Measurements from ENCODE around the gene GRK4. TPM values are rescaled to one million over a fixed set of nuclear protein-coding genes. Genes with fewer than 3 reads are reported as not detected.

GRK4 gene
- total RNA-seq, 1 donor from 2014 or later: 6.7 TPM

GRCh38 chr4:2996415-2996814 lies 33.0 kb downstream of the GRK4 start:
- Histone ChIP-seq H3K36me3 (ENCODE audit: insufficient read depth, low read length) (no peaks in the 10 kb centered on the region), H3K4me1 (ENCODE audit: insufficient read depth, low read length) (no peaks in the 10 kb centered on the region)

DNA sequence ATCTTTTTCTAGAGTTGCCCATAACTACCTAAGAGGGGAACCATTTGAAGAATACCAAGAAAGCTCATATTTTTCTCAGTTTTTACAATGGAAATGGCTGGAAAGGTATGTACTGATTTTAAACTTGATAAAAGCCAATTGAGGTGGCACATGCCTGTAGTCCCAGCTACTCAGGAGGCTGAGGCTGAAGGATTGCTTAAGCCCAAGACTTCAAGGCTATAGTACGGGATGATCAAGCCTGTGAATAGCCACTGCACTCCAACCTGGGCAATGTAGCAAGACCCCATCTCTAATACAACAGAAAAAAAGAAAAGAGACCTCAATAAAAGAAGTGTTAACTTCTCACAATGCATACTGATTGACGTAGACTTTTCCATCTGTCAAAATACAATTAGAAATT lies 44.4 kb downstream of the GRK4 start:
- TF ChIP-seq EZH2 (IDR thresholded peaks at IDR 0.05; ENCODE audit: insufficient read depth, low read length): no peak
- DNase-seq (ENCODE audit: low read depth) (no peak), FAIRE-seq (no peak)
- Histone ChIP-seq H3K27me3 (ENCODE audit: insufficient read depth, low read length) (no peaks in the 10 kb centered on the region), H3K4me3 (ENCODE audit: insufficient read depth, low read depth, low read length) (no peak overlapping the region), H3K27ac (ENCODE audit: low read depth, low read length) (no peak overlapping the region), H3K9me3 (ENCODE audit: insufficient read depth, low read depth, low read length) (no peaks in the 10 kb centered on the region), H3K79me2 (ENCODE audit: insufficient read depth, low read length) (no peaks in the 10 kb centered on the region), H3K9ac (ENCODE audit: low read length) (no peak overlapping the region), H3K4me2 (ENCODE audit: low read length) (no peak overlapping the region), H3K36me3 (ENCODE audit: insufficient read depth, low read length) (no peaks in the 10 kb centered on the region), H2AFZ (ENCODE audit: low read depth, low read length) (no peak overlapping the region), H3K4me1 (ENCODE audit: insufficient read depth, low read length) (peaks cover 6% of the 10 kb centered on the region), H4K20me1 (ENCODE audit: insufficient read depth, low read length) (no peaks in the 10 kb centered on the region)
- Mint-ChIP-seq H3K9me3 (ENCODE audit: unreplicated experiment) (no peaks in the 10 kb centered on the region), H3K27me3 (ENCODE audit: low read depth, unreplicated experiment) (peaks cover 6% of the 10 kb centered on the region), H3K27ac (ENCODE audit: unreplicated experiment) (no peak overlapping the region), H3K36me3 (ENCODE audit: low read depth, unreplicated experiment) (peaks cover 3% of the 10 kb centered on the region), H3K4me1 (ENCODE audit: low read depth, unreplicated experiment) (peaks cover 7% of the 10 kb centered on the region), H3K4me3 (ENCODE audit: unreplicated experiment) (no peak overlapping the region)

More at GRCh38 chr4:2996415-2996814, 33.0 kb downstream of the GRK4 start:
- no peak for TF ChIP-seq CTCF (IDR thresholded peaks at IDR 0.05; ENCODE audit: insufficient read depth, low read depth, low read length)
- no peak for TF ChIP-seq EZH2 (IDR thresholded peaks at IDR 0.05; ENCODE audit: insufficient read depth, low read length)
- Histone ChIP-seq H3K9ac (ENCODE audit: low read length) (no peak overlapping the region), H3K4me2 (ENCODE audit: low read length) (no peak overlapping the region), H3K4me3 (ENCODE audit: insufficient read depth, low read depth, low read length) (no peak overlapping the region), H3K79me2 (ENCODE audit: insufficient read depth, low read length) (no peaks in the 10 kb centered on the region), H4K20me1 (ENCODE audit: insufficient read depth, low read length) (no peaks in the 10 kb centered on the region), H2AFZ (ENCODE audit: low read depth, low read length) (no peak overlapping the region), H3K27ac (ENCODE audit: low read depth, low read length) (no peak overlapping the region), H3K27me3 (ENCODE audit: insufficient read depth, low read length) (no peaks in the 10 kb centered on the region), H3K9me3 (ENCODE audit: insufficient read depth, low read depth, low read length) (no peaks in the 10 kb centered on the region)
- DNase-seq (ENCODE audit: low read depth): no peak
- no peaks in the 10 kb centered on the region for H3K9me3 Mint-ChIP-seq (ENCODE audit: unreplicated experiment)
- no peaks in the 10 kb centered on the region for H3K36me3 Mint-ChIP-seq (ENCODE audit: low read depth, unreplicated experiment)
- H3K27me3 Mint-ChIP-seq (ENCODE audit: low read depth, unreplicated experiment): peaks cover 2% of the 10 kb centered on the region
- FAIRE-seq: no peak
- H3K4me3 Mint-ChIP-seq (ENCODE audit: unreplicated experiment): no peak overlapping the region
- no peaks in the 10 kb centered on the region for H3K4me1 Mint-ChIP-seq (ENCODE audit: low read depth, unreplicated experiment)
- H3K27ac Mint-ChIP-seq (ENCODE audit: unreplicated experiment): no peak overlapping the region

DNA sequence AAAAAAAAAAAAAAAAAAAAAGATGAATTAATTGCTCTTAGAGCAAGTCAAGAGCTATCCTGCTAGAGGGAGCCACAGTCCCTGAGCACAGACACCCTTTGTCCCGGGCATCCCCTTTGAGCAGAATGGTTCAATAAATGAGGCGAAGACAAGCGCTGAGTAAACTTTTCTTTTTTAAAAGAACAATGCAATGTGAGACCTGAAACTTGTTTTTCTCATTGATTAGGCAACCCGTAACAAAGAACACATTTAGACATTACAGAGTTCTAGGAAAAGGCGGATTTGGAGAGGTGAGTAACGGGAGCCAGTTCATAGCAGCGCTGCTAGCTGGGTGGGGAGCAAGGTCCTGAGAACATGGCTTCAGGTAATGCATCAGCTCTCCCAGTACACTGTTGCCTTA lies 46.1 kb downstream of the GRK4 start:
- FAIRE-seq (no peak), DNase-seq (ENCODE audit: low read depth) (peak; percentile 4)
- H2AFZ ChIP-seq (ENCODE audit: low read depth, low read length): no peak overlapping the region
- Mint-ChIP-seq H3K9me3 (ENCODE audit: unreplicated experiment) (no peaks in the 10 kb centered on the region), H3K4me1 (ENCODE audit: low read depth, unreplicated experiment) (peaks cover 7% of the 10 kb centered on the region), H3K4me3 (ENCODE audit: unreplicated experiment) (no peak overlapping the region), H3K27ac (ENCODE audit: unreplicated experiment) (no peak overlapping the region), H3K27me3 (ENCODE audit: low read depth, unreplicated experiment) (peaks cover 13% of the 10 kb centered on the region), H3K36me3 (ENCODE audit: low read depth, unreplicated experiment) (peaks cover 3% of the 10 kb centered on the region)
- no peak overlapping the region for H3K4me2 ChIP-seq (ENCODE audit: low read length)
- no peak overlapping the region for H3K27ac ChIP-seq (ENCODE audit: low read depth, low read length)
- H3K9ac ChIP-seq (ENCODE audit: low read length): no peak overlapping the region
- no peaks in the 10 kb centered on the region for H3K36me3 ChIP-seq (ENCODE audit: insufficient read depth, low read length)
- TF ChIP-seq CTCF (IDR thresholded peaks at IDR 0.05; ENCODE audit: insufficient read depth, low read depth, low read length) (peak; percentile 7), EZH2 (IDR thresholded peaks at IDR 0.05; ENCODE audit: insufficient read depth, low read length) (no peak)
- H3K27me3 ChIP-seq (ENCODE audit: insufficient read depth, low read length): no peaks in the 10 kb centered on the region
- H4K20me1 ChIP-seq (ENCODE audit: insufficient read depth, low read length): no peaks in the 10 kb centered on the region
- H3K79me2 ChIP-seq (ENCODE audit: insufficient read depth, low read length): no peaks in the 10 kb centered on the region
- H3K4me3 ChIP-seq (ENCODE audit: insufficient read depth, low read depth, low read length): no peak overlapping the region
- H3K4me1 ChIP-seq (ENCODE audit: insufficient read depth, low read length): peaks cover 6% of the 10 kb centered on the region
- no peaks in the 10 kb centered on the region for H3K9me3 ChIP-seq (ENCODE audit: insufficient read depth, low read depth, low read length)
